ENCODE results near the gene PCP2. TPM values are rescaled to one million over a fixed set of nuclear protein-coding genes. Genes with fewer than 3 reads are reported as not detected.

The PCP2 gene
- total and polyA plus RNA-seq, 2 of the 8 experiments (the other 6 are each of a cell fraction or from before 2014, with no cell fraction given) = not detected

- Histone ChIP-seq H2BK20ac (ENCODE audit: low read length) (no peak overlapping the region), H3K79me1 (ENCODE audit: low read depth, low read length) (no peaks in the 10 kb centered on the region), H2BK120ac (replicated peaks; ENCODE audit: low read depth, low read length) (no peak overlapping the region), H3K79me2 (ENCODE audit: control insufficient read depth in 1 of 2, insufficient read depth in 2 of 2, low read length in 2 of 2) (no peaks in the 10 kb centered on the region), H3K14ac (ENCODE audit: insufficient read length) (no peak overlapping the region), H3K9ac (replicated peaks in 1 of 4; ENCODE audit: extremely low read depth in 1 of 4, low read depth in 3 of 4, low read length in 3 of 4) (no peak overlapping the region), H4K8ac (ENCODE audit: extremely low read depth, insufficient read depth, low read length) (peak overlapping the region; percentile 21; the same call in 1 of the 2 replicates), H2AK5ac (ENCODE audit: low read depth, low read length) (no peak overlapping the region), H3K18ac (ENCODE audit: extremely low read depth, low read length) (no peak overlapping the region), H4K20me1 (replicated peaks in 1 of 2; ENCODE audit: control insufficient read depth in 1 of 2, insufficient read depth in 2 of 2, low read length in 2 of 2) (peaks cover 0 to 6% of the 10 kb centered on the region in 2 experiments), H3K23me2 (ENCODE audit: low read depth, low read length) (no peaks in the 10 kb centered on the region), H2BK5ac (ENCODE audit: low read depth, low read length) (no peak overlapping the region), H3K9me3 (ENCODE audit: insufficient read depth in 2 of 2, low read depth in 1 of 2, low read length in 1 of 2) (no peaks in the 10 kb centered on the region), H3K4me1 (replicated peaks in 1 of 4; ENCODE audit: control insufficient read depth in 3 of 4, insufficient read depth in 4 of 4, low read length in 3 of 4) (peaks cover 0 to 5% (median 0%) of the 10 kb centered on the region in 4 experiments; a peak in 4 of 7 replicates), H3K4ac (replicated peaks; ENCODE audit: insufficient read length, low read depth, low read length) (no peak overlapping the region), H4K5ac (ENCODE audit: insufficient read length, low read depth, low read length) (no peak overlapping the region), H2BK12ac (ENCODE audit: low read depth, low read length) (no peak overlapping the region), H4K91ac (replicated peaks; ENCODE audit: insufficient read length, low read length) (no peak overlapping the region), H3K23ac (ENCODE audit: insufficient read length) (no peak overlapping the region), H3K36me3 (ENCODE audit: control insufficient read depth in 2 of 4, insufficient read depth in 4 of 4, low read length in 3 of 4) (peaks cover 0 to 3% (median 0%) of the 10 kb centered on the region in 4 experiments; a peak in 1 of 8 replicates), H3K56ac (replicated peaks; ENCODE audit: insufficient read length, low read depth, low read length) (no peak overlapping the region), H2AFZ (ENCODE audit: low read length) (no peak overlapping the region), H3K27ac (ENCODE audit: low read depth, low read length) (no peak overlapping the region), H3K4me2 (ENCODE audit: insufficient read depth in 1 of 2, low read depth in 2 of 2, low read length in 2 of 2) (no peak overlapping the region), H3K27me3 (replicated peaks in 1 of 4; ENCODE audit: control insufficient read depth in 3 of 4, extremely low read depth in 1 of 4, insufficient read depth in 3 of 4, low read length in 3 of 4) (peaks cover 0 to 6% (median 0%) of the 10 kb centered on the region in 4 experiments; a peak in 3 of 7 replicates), H2BK15ac (ENCODE audit: low read length) (no peak overlapping the region), H3K4me3 (ENCODE audit: extremely low read depth in 1 of 4, insufficient read depth in 2 of 4, low read depth in 3 of 4, low read length in 4 of 4) (no peak overlapping the region)
- ChIA-PET POLR2A (ENCODE audit: partially characterized antibody) (interaction anchor here (0.9 to 1.3 kb wide), 2 partner anchors 10 to 16 kb away, joined by 3 to 4 read pairs; partner anchors contain the start of gene PET100), CTCF (ENCODE audit: partially characterized antibody) (interaction anchor here (1.8 kb wide), 1 partner anchor 154 kb away, joined by 6 read pairs; no protein-coding TSS in a partner anchor)
- FAIRE-seq (no peak), DNase-seq (ENCODE audit: low read depth in 1 of 2, low spot score in 2 of 2) (no peak)
- TF ChIP-seq JUN (IDR thresholded peaks at IDR 0.05; ENCODE audit: low read depth, low read length) = no peak
- no peak for TF ChIP-seq TCF12 (IDR thresholded peaks at IDR 0.05; ENCODE audit: low read depth, low read length)
- no peak for TF ChIP-seq BCL11A (IDR thresholded peaks at IDR 0.05; ENCODE audit: low read depth in 2 of 2, low read length in 2 of 2)
- no peak for TF ChIP-seq SIN3A (conservative IDR thresholded peaks at IDR 0.05 in 1 of 2, IDR thresholded peaks at IDR 0.05 in 1 of 2; ENCODE audit: low read depth in 1 of 2, low read length in 2 of 2)
- no peak for TF ChIP-seq KDM5A (IDR thresholded peaks at IDR 0.05; ENCODE audit: low read length)
- no peak for TF ChIP-seq CHD1 (IDR thresholded peaks at IDR 0.05; ENCODE audit: low read depth, low read length)
- no peak for TF ChIP-seq ASH2L (IDR thresholded peaks at IDR 0.05; ENCODE audit: low read length)
- TF ChIP-seq SP2 (IDR thresholded peaks at IDR 0.05; ENCODE audit: low read length) = no peak
- no peak for TF ChIP-seq CBX8 (IDR thresholded peaks at IDR 0.05; ENCODE audit: borderline replicate concordance, low read depth, low read length)
- no peak for TF ChIP-seq ATF2 (IDR thresholded peaks at IDR 0.05; ENCODE audit: low read length)
- no peak for TF ChIP-seq HDAC6 (IDR thresholded peaks at IDR 0.05; ENCODE audit: low read depth, low read length)
- 81% methylated on average over 11 of the region's 20 CpGs; no CpG with 5 or more reads in 1 of the 2 experiments for WGBS, 2 experiments (ENCODE audit: extremely low coverage in 1 of 2, insufficient coverage in 1 of 2, insufficient read length in 1 of 2, insufficient replicate concordance in 2 of 2, low coverage in 1 of 2, low lambda C conversion rate in 2 of 2, missing lambda C conversion rate in 1 of 2)
These were observed 12.3 kb upstream of the PCP2 start for GRCh38 chr19:7645656-7646425.
